HG03378 (cell line): ENCODE measurements around the gene ARHGEF3.
"Not testable (repeated sequence)": the region's sequence is repeated elsewhere in the genome, so short reads cannot be mapped to it uniquely, and the experiment has no call there.

Experiments
- ATAC-seq: cut with Tn5 transposase; IDR thresholded peaks from one replicate; pipeline ENCODE4 v1.9.1; 2021; ENCODE audit warnings: mild to moderate bottlenecking, moderate library complexity; ENCODE audit not compliant: unreplicated experiment

The ARHGEF3 gene

DNA sequence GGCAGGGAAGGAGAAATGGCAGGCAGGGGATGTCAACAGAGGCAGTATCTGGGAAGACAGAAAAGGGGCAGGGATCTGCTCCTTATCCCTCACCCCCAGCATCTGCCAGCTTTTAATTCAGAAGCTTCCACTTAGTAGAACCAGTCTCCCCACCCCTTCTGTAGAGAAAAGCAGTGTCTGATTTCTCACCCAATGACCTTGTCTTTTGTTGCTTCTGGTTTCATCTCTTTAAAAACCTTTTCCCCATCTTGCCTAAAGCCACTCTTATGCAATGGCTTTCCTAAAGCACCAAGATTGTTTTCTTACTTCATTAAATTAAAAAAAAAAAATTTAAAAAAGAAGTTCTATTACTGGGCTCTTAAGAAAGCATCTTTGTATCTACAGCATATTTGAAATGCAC, 27.8 kb downstream of the ARHGEF3 start:
- ATAC-seq, result no peak

- ATAC-seq, result no peak
Observed at GRCh38 chr3:56772952-56773938, 28.5 kb downstream of the ARHGEF3 start.

DNA sequence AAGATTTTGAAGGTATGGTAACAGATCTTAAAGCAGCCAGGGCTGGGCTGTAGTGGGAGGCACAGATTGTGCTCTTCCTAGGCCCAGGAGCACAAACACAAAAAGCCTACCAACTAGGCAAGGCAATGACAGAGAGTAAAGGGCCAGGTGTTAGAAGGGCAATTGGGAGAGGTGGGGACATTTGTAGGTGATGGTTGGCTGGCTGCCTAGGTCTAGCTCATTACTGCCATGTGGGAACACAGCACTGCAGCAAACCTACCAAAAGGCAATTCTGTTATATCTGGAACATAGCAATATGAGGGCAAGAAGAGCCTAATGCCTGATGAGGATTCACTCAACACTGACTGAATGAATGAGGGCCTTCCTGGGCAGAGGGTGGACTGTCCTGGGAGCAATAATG, 30.4 kb downstream of the ARHGEF3 start:
- no peak for ATAC-seq

DNA sequence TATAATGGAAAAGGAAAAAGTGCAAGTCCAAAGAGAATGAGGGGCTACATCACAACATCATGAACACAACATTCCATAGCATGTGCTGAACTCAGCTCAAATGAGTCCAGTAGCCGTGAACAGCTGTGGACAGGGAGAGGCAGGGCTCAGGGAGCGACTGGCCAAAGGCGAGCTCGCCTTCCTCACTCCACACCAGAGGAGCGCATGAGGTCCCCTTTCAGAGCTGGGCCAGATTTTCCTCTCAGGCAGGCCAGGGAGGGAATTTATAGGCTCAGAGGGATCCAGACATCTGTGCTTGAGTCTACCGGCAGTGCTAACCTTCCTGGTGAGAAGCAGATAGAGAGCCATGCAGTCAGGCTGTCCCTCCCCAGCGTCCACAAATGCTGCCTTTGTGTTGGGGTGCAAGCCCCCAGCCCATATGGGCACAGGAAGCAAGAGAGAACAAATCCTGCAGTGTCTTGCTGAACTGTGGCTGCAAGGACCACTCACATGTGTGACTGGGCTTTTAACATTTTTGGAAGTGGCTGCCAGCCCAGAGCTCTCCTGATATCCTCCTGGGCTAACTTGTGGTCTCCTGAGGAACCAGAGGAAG, 32.5 kb downstream of the ARHGEF3 start:
- no peak for ATAC-seq

- no peak for ATAC-seq
Observed at GRCh38 chr3:56764904-56765547, 36.7 kb downstream of the ARHGEF3 start.

GRCh38 chr3:56764184-56764583, 37.6 kb downstream of the ARHGEF3 start:
- no peak for ATAC-seq

DNA sequence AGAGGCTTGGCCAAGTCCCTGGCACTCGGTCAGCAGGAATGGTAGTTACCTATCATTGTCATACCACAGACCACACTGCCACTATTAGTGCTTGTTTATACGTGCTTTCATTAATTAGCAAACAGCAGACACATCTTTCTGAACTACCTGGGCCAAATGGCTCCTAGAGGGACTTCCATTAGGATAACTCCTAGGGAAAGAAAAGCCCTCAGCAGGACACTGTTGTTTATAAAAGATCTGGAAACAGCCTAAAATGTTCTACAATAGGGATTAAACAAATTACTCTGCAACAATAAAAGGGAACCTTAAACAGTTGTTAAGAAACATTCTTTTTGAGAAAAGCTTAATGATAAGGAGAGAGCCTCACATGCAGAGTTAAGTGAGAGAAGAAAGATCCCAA, 38.5 kb downstream of the ARHGEF3 start:
- ATAC-seq, result no peak

GRCh38 chr3:56762718-56763117, 39.0 kb downstream of the ARHGEF3 start:
- no peak for ATAC-seq

- no peak for ATAC-seq
Observed at GRCh38 chr3:56761887-56762651, 39.7 kb downstream of the ARHGEF3 start.

GRCh38 chr3:56761023-56761422, 40.7 kb downstream of the ARHGEF3 start:
- ATAC-seq, result no peak

- ATAC-seq, result no peak
Observed at GRCh38 chr3:56759532-56759931, 42.2 kb downstream of the ARHGEF3 start.

GRCh38 chr3:56758539-56758981, 43.2 kb downstream of the ARHGEF3 start:
- peak; percentile 94 for ATAC-seq

- not testable (repeated sequence) for ATAC-seq
Observed at GRCh38 chr3:56758042-56758441, 43.7 kb downstream of the ARHGEF3 start.

DNA sequence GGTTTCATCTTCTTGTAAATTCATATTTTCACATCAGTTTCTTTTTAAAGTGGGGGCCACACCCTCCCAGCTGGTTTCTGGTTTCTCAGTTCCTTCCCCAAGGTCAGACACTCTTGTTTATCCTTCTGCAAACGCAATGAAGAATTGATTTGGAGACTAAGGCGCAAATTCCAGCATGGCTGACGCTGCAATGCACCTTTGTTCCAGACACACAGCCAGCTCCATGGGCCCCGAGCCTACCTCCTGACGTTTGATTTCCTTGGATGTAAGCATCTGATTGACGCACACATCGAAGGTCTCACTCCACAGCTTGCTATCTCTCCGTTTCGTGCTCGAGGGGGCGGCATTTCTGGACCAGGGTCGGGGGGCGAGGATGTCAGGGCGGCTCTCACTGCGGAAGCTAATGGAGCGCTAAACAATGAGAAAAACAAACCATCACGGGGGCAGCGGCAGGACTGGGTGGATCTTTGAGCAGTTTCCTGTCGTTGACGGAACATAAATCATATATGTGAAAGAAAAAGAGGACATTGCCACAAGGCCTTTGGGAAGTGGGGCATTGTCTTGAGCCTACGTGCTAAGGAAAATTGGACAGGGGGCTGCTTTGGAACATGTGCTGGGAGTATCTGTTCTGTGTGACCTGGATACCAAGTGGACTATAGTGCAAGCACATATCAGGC, 46.9 kb downstream of the ARHGEF3 start:
- ATAC-seq, result no peak

- peak; percentile 85 for ATAC-seq
Observed at GRCh38 chr3:56753206-56753820, 48.4 kb downstream of the ARHGEF3 start.

GRCh38 chr3:56751056-56751707, 50.6 kb downstream of the ARHGEF3 start:
- ATAC-seq, result no peak

DNA sequence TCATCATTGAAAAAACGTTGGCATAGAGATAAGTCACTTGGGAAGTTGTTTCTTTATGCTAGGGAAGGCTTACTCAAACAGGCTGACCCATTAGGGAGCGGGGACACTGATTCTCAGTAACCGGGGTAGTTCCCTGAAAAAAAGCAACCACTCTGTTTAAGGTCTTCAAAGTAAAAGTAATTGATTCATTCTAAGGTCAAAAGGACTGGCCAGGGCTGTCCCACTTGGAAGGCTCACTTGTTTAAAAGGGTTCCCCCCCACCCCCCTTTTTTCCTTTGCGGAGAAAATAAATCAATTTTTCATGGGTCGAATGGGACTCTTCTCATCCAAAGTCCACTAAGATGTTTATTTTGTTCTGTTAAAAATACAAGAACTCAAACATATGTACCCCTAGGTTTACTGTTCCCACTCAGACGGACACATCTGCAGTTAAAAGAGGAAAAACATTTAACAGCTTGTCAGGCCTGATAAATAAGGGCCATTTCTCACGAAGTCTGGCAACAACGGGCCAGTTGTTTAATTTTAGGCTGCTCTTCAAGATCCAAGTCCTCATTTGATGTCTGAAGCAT, 53.0 kb downstream of the ARHGEF3 start:
- no peak for ATAC-seq

- ATAC-seq, result no peak
Observed at GRCh38 chr3:56747150-56747549, 54.6 kb downstream of the ARHGEF3 start.

DNA sequence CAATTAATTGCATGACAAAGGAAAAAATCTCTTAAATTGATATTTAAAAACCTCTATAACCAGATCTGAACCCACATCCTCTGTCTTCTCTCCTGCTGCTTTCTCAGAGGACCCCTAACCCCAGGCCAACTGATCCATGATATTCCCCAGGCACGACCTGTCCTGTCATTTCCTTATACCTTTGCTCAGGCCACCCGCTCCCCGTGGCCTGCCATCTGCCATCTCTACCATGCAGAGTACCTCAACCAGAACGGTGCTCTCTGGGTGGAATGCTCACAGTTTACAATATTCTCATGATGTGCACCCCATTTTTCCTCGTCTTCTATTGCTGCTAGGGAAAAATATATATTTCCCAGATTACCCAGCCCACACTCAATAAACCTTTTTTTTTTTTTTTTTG, 57.7 kb downstream of the ARHGEF3 start:
- ATAC-seq, result no peak
